GM12878 (cell line): ENCODE results near the gene RPL10A.

Source experiments
- EP300 ChIP-seq, 2 experiments: fragments of 150-350 bp in 1 of 2; IDR thresholded peaks; 2 replicates each; pipeline ENCODE4 v1.6.1; 2011 to 2012; ENCODE audit warnings: low read depth in 2 of 2, low read length in 2 of 2, borderline replicate concordance in 1 of 2, improper control_type of control experiment in 1 of 2, inconsistent platforms in 1 of 2; ENCODE audit not compliant: control insufficient read depth in 1 of 2
- TCF3 ChIP-seq: IDR thresholded peaks from 2 replicates; pipeline ENCODE4 v1.6.1; 2012; ENCODE audit warnings: low read depth, mild to moderate bottlenecking, low read length, borderline replicate concordance; ENCODE audit not compliant: insufficient read depth
- ZNF217 ChIP-seq: fragments of 450-650 bp; IDR thresholded peaks from 2 replicates; pipeline ENCODE4 v1.6.1; 2017; ENCODE audit warnings: antibody characterized with exemption, mild to moderate bottlenecking

DNA sequence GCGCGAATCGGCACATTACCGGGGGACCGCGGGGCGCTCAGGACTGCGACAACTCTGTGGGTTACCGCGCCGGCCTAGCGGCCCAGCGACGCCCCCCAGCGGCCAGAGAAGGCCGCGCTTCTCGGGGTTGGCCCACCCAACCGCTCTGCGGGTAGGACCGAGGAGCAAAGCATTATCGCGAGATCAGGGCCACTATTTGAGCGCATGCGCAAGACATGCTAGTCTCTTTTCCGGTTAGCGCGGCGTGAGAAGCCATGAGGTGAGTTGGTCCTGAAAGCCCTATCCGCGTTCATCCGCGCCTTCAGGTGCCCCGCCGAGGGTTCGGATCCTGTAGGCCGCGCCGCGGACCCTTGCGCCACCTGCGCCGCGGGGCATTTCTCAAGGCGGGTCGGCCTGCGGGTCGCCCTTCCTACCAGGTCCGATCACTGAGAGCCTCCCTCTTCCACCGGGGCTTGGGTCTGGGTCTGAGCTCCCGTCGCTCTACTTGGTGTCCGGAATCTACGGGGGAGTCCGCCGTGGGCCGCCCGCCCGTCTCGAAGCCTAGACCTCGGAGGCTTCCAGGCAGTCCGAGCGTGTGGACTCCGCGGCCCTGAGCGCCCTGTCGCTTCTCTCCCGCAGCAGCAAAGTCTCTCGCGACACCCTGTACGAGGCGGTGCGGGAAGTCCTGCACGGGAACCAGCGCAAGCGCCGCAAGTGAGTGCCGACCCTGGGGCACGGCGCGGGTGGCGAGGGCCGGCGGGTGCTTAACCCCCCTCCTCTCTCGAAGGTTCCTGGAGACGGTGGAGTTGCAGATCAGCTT, at the start of gene RPL10A:
- TF ChIP-seq TCF3, result peak; percentile 77
- 0 out of 2 replicates have a peak, but pooled peaks have one; percentile 26 for TF ChIP-seq ZNF217
- TF ChIP-seq EP300 (IDR thresholded peaks at IDR 0.05; ENCODE audit: borderline replicate concordance in 1 of 2, control insufficient read depth in 1 of 2, low read depth in 2 of 2, low read length in 2 of 2), result no peak
